Measurements from ENCODE around the gene OR1F1.
"Not testable (repeated sequence)": the region's sequence is repeated elsewhere in the genome, so short reads cannot be mapped to it uniquely, and the experiment has no call there.

Gene OR1F1

GRCh38 chr16:3158026-3158509 lies 29.9 kb upstream of the OR1F1 start:
- Mint-ChIP-seq H3K27ac (peak overlapping the region; percentile 97), H3K4me3 (peak overlapping the region; percentile 91 to 94), H3K36me3 (peaks cover 8 to 13% of the 10 kb centered on the region in 2 donors), H3K9me3 (peaks cover 2 to 4% of the 10 kb centered on the region in 2 donors), H3K4me1 (peaks cover 20 to 31% of the 10 kb centered on the region in 2 donors), H3K27me3 (peaks cover 5 to 13% of the 10 kb centered on the region in 2 donors)
- DNase-seq (no peak), ATAC-seq (replicated peaks) (peak; percentile 9 to 12)

- peak; percentile 78 for DNase-seq
- H3K4me1 Mint-ChIP-seq = peaks cover 20 to 31% of the 10 kb centered on the region in 2 donors
- peak; percentile 85 to 87 for ATAC-seq (replicated peaks)
- peaks cover 8 to 13% of the 10 kb centered on the region in 2 donors for H3K36me3 Mint-ChIP-seq
- peaks cover 9 to 14% of the 10 kb centered on the region in 2 donors for H3K27me3 Mint-ChIP-seq
- H3K9me3 Mint-ChIP-seq = peaks cover 2 to 4% of the 10 kb centered on the region in 2 donors
- peak overlapping the region; percentile 91 to 95 for H3K4me3 Mint-ChIP-seq
- H3K27ac Mint-ChIP-seq = peak overlapping the region; percentile 98
Measured at GRCh38 chr16:3158510-3159314, 29.3 kb upstream of the OR1F1 start.

DNA sequence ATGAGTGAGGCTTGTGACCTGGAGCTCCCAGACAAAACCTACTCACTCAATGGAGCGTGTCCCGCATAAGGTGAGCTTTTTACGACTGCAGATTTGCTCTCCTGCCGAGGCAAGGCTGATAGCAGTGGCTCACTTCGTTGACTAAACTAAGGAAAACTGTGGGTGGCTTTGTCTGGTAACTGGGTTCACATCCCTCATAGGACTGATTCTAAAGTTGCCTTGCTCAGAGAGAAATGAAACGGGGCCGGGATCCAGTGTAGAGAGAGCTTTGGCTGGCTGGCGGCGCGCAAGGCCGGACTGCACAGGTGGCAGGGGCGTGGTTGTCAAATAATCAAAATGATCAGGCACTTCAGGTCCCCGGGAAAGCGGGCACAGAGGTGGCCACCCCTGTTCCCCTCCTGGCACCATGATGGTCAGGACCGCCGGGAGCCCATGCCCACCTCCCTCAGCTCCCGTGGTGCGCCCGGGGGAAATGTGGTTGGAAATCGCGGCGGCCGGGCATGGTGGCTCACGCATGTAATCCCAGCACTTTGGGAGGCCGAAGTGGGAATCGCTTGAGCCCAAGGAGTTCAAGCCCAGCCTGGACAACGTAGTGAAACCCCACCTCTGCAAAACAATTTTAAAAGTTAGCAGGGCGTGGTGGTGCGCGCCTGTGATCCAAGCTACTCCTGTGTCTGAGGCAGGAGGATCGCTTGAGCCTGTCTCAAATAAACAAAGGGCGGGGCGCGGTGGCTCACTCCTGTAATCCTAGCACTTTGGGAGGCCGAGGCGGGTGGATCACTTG lies 26.6 kb upstream of the OR1F1 start:
- Mint-ChIP-seq H3K4me1 (peaks cover 22 to 40% of the 10 kb centered on the region in 2 donors), H3K36me3 (peaks cover 8 to 13% of the 10 kb centered on the region in 2 donors), H3K27me3 (peaks cover 15 to 20% of the 10 kb centered on the region in 2 donors), H3K4me3 (no peak overlapping the region), H3K9me3 (no peaks in the 10 kb centered on the region), H3K27ac (no peak overlapping the region)
- DNase-seq (no peak), ATAC-seq (replicated peaks) (no peak)

DNA sequence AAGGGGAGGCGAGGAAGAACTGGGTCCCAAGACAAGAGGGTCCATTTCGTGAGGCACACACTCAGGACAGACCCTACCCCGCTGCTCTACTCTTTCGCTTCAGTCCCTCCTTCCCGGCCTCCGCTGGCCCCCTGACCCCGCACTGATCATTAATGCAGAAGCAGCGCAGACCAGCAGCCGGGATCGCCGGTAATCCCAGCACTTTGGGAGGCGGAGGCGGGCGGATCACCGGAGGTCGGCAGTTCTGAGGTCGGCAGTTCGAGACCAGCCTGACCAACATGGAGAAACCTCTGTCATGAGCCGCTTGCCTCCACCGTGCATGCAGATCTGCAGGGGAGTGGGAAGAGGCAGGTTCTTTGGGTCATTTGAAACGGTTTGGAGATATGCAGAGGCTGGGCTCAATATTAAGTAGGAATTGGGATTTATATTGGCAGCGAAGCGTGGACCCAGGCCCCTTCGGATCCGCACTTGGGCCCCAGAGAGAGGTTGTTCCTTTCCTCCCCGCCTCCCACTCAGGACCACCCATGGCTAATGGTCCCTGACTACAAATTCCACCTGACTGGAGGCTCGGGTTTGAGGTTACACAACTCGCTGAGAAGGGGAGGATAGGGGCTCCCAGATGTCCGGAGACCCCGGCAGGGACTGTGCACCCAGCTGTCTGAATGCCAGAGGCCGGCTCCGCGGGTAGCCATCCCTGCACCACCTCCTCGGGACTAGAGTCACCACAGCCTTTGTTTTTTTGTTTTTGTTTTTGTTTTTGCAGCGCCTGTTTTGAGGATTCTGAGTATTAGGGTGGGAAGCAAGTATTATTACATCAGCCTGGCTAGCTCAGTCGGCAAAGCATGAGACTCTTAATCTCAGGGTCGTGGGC lies 23.6 kb upstream of the OR1F1 start:
- H3K4me1 Mint-ChIP-seq = peaks cover 11 to 18% of the 10 kb centered on the region in 2 donors
- no peak for ATAC-seq (replicated peaks)
- DNase-seq = no peak
- H3K27me3 Mint-ChIP-seq = peaks cover 20 to 22% of the 10 kb centered on the region in 2 donors
- H3K36me3 Mint-ChIP-seq = no peaks in the 10 kb centered on the region
- H3K4me3 Mint-ChIP-seq = no peak overlapping the region
- H3K27ac Mint-ChIP-seq = no peak overlapping the region
- H3K9me3 Mint-ChIP-seq = no peaks in the 10 kb centered on the region

DNA sequence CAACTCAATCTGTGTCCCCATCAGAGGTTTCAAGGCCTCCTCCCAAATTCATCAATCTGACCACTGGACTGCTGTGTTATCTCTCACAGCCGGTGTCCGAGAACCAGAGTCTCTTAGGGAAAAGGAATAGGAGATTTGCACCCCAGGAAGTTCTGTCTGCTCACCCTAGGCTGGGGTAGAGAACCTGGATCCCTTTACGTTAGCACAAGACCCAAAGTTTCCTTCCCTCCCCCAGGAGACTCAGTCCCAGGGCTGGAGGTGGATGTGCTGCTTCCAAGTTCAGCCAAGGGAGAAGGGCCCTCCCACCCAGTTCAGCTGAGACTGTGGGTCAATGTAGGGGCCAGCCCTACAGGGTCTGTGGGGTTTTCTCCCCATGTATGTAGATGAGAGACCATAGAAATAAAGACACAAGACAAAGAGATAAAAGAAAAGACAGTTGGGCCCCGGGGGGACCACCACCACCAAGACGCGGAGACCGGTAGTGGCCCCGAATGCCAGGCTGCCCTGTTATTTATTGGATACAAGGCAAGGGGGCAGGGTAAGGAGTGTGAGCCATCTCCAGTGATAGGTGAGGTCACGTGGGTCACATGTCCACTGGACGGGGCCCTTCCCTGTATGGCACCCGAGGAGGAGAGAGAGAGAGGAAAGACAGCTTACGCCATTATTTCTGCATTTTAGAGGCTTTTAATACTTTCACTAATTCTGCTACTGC lies 22.7 kb upstream of the OR1F1 start:
- ATAC-seq (replicated peaks) = peak; percentile 25 to 38
- H3K4me1 Mint-ChIP-seq = peaks cover 6 to 11% of the 10 kb centered on the region in 2 donors

DNA sequence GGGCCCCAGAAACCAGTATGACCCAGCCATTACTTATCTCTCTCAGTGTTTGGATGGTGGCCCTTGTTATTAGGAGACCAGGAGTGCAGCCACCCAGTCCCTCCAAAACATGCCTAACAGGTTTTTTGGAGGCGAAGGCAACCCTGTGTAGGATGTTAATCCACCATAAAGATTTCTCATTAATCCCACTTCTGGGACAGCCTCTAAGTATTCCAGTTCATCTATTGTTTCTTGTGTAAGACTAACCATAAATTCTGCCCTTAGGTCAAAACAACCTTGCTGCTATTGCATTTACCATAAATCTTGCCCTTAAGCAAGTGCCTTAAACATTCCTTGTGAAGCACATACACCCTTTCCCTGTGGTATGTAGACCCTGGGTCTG lies 21.5 kb upstream of the OR1F1 start:
- no peaks in the 10 kb centered on the region for H3K36me3 Mint-ChIP-seq
- H3K9me3 Mint-ChIP-seq = no peaks in the 10 kb centered on the region
- H3K27ac Mint-ChIP-seq = peak overlapping the region; percentile 17
- DNase-seq (no peak), ATAC-seq (replicated peaks) (no peak)
- no peak overlapping the region for H3K4me3 Mint-ChIP-seq
- H3K27me3 Mint-ChIP-seq = peaks cover 38 to 41% of the 10 kb centered on the region in 2 donors
- peaks cover 14 to 23% of the 10 kb centered on the region in 2 donors for H3K4me1 Mint-ChIP-seq

More for the DNA sequence above, 22.7 kb upstream of the OR1F1 start:
- H3K9me3 Mint-ChIP-seq = no peaks in the 10 kb centered on the region
- H3K36me3 Mint-ChIP-seq = no peaks in the 10 kb centered on the region
- H3K27me3 Mint-ChIP-seq = peaks cover 27 to 29% of the 10 kb centered on the region in 2 donors
- H3K27ac Mint-ChIP-seq = peak overlapping the region; percentile 28
- no peak for DNase-seq
- H3K4me3 Mint-ChIP-seq = peak overlapping the region; percentile 60 to 70

DNA sequence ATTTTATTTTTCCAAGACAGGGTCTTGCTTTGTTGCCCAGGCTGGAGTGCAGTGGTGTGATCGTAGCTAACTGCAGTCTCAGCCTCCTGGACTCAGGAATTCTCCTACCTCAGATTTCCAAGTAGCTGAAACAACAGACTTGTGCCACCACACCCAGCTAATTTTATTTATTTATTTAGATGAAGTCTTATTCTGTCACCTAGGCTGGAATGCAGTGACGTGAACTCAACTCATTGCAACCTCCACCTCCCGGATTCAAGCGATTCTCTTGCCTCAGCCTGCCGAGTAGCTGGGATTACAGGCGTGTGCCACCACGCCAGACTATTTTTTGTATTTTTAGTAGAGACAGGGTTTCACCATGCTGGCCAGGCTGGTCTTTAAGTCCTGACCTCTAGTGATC lies 19.3 kb upstream of the OR1F1 start:
- H3K27ac Mint-ChIP-seq; H3K9me3 Mint-ChIP-seq; DNase-seq; ATAC-seq (replicated peaks); H3K4me3 Mint-ChIP-seq; H3K36me3 Mint-ChIP-seq: not testable (repeated sequence)
- Mint-ChIP-seq H3K4me1 (peaks cover 23 to 36% of the 10 kb centered on the region in 2 donors), H3K27me3 (peaks cover 40 to 52% of the 10 kb centered on the region in 2 donors)

- Mint-ChIP-seq H3K27me3 (peaks cover 48 to 63% of the 10 kb centered on the region in 2 donors), H3K9me3 (no peaks in the 10 kb centered on the region), H3K4me3 (peak overlapping the region; percentile 79 to 81), H3K36me3 (peaks cover 2 to 3% of the 10 kb centered on the region in 2 donors), H3K27ac (peak overlapping the region; percentile 93), H3K4me1 (peaks cover 23 to 39% of the 10 kb centered on the region in 2 donors)
- ATAC-seq (replicated peaks) (peak; percentile 19 to 28), DNase-seq (no peak)
Measured at GRCh38 chr16:3170440-3171180, 17.4 kb upstream of the OR1F1 start.

GRCh38 chr16:3171181-3171854 lies 16.7 kb upstream of the OR1F1 start:
- DNase-seq = peak; percentile 74

DNA sequence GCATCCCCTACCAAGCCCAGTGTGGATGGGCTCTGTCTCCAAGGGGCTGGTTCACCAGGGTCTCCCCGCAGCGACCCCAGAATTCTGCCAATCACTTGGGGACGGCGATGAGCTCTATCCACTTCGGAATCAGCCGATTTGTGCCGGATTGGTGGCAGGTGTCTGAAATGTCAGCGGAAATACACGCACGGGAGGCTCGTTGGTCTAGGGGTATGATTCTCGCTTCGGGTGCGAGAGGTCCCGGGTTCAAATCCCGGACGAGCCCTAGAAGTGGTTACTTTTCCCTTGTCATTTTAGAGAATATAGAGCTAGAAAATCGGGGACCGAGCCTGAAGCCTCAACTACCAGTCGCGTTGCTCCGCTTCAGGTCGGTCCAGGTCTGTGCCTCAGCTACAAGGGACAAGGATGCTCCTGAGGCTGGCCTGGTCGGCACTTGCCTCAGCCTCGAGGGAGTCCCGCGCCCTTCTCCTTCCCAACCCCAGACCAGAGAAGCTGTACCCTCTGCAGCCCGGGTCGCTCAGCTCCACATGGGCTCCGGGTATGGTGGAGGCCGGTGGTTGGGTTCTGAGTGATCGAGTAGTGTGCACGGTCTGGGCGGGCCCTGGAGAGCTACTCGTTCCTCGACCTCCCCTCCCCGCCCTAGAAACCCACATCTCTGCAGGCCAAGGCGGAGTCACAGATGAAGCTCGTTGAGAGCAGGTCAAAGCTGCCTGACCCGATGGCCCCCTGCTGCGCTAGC lies 16.0 kb upstream of the OR1F1 start:
- Mint-ChIP-seq H3K27me3 (peaks cover 53 to 75% of the 10 kb centered on the region in 2 donors), H3K4me1 (peaks cover 26 to 35% of the 10 kb centered on the region in 2 donors), H3K27ac (peak overlapping the region; percentile 93), H3K36me3 (peaks cover 2 to 3% of the 10 kb centered on the region in 2 donors), H3K9me3 (no peaks in the 10 kb centered on the region), H3K4me3 (peak overlapping the region; percentile 79 to 81)
- no peak for DNase-seq
- peak in 1 of 2 donors; percentile 37 for ATAC-seq (replicated peaks)

More at GRCh38 chr16:3171181-3171854, 16.7 kb upstream of the OR1F1 start:
- peaks cover 54 to 70% of the 10 kb centered on the region in 2 donors for H3K27me3 Mint-ChIP-seq
- peak overlapping the region; percentile 79 to 81 for H3K4me3 Mint-ChIP-seq
- ATAC-seq (replicated peaks) = peak; percentile 81 to 85
- peak overlapping the region; percentile 93 for H3K27ac Mint-ChIP-seq
- H3K9me3 Mint-ChIP-seq = no peaks in the 10 kb centered on the region
- H3K36me3 Mint-ChIP-seq = peaks cover 2 to 3% of the 10 kb centered on the region in 2 donors
- peaks cover 26 to 35% of the 10 kb centered on the region in 2 donors for H3K4me1 Mint-ChIP-seq

- DNase-seq (no peak), ATAC-seq (replicated peaks) (peak; percentile 15 to 33)
- peaks cover 2 to 3% of the 10 kb centered on the region in 2 donors for H3K36me3 Mint-ChIP-seq
- H3K27me3 Mint-ChIP-seq = peaks cover 63 to 86% of the 10 kb centered on the region in 2 donors
- H3K4me1 Mint-ChIP-seq = peaks cover 26 to 35% of the 10 kb centered on the region in 2 donors
- H3K27ac Mint-ChIP-seq = peak overlapping the region; percentile 91
- H3K4me3 Mint-ChIP-seq = peak overlapping the region; percentile 70 to 73
- H3K9me3 Mint-ChIP-seq = no peaks in the 10 kb centered on the region
Measured at GRCh38 chr16:3173892-3174617, 13.9 kb upstream of the OR1F1 start.

All from stimulated activated naive B cell treated with anti-CD40 and anti-IgM and Interleukin-4, amounts not matched to agents 10 μg/mL and 1 μg/mL and 100 μg/mL, for 72 hours (primary cell).